Panc1 (cell line): ENCODE results near the gene GLB1L2. TPM values are rescaled to one million over a fixed set of nuclear protein-coding genes. Genes with fewer than 3 reads are reported as not detected.
"Not testable (repeated sequence)": the region's sequence is repeated elsewhere in the genome, so short reads cannot be mapped to it uniquely, and the experiment has no call there.

Experiments used
- ATAC-seq: fragments of 200-7000 bp; cut with Tn5 transposase; 2 replicates; pipeline ENCODE4 v1.9.1; 2020; ENCODE audit warnings: mild to moderate bottlenecking, moderate library complexity
- BruUV-seq: library from RNA; stranded (reverse); fragments of 400-500 nt; replicated peaks from 2 replicates; lab custom pipeline; 2021; lab: Mats Ljungman, UMichigan
- CTCF ChIA-PET: fragments of 300-600 bp; sonication (Branson Sonifier 250); formaldehyde crosslinking; loops from one replicate; lab custom pipeline; 2022; ENCODE audit warnings: antibody characterized with exemption; lab: Charles Lee
- POLR2A ChIA-PET: fragments of 300-600 bp; sonication (Branson Sonifier 250); formaldehyde crosslinking; loops from one replicate; lab custom pipeline; 2022; ENCODE audit warnings: antibody characterized with exemption; lab: Charles Lee
- DNase-seq: peaks from one replicate; pipeline ENCODE4 v3.0.0-alpha.2; 2010; ENCODE audit warnings: low read depth, low spot score
- H3K27ac ChIP-seq: 2 replicates; pipeline ENCODE4 v1.5.1; 2011; ENCODE audit warnings: mild to moderate bottlenecking, low read length, inconsistent platforms
- H3K27me3 ChIP-seq: fragments of 200-500 bp; sonication (Bioruptor generic); 2 replicates; pipeline ENCODE4 v1.6.0; 2014; ENCODE audit warnings: low read length, inconsistent platforms; ENCODE audit not compliant: control insufficient read depth, insufficient read depth
- H3K36me3 ChIP-seq: fragments of 200-500 bp; sonication (Bioruptor generic); 2 replicates; pipeline ENCODE4 v1.5.1; 2014; ENCODE audit warnings: inconsistent platforms, mild to moderate bottlenecking, low read length, moderate library complexity; ENCODE audit not compliant: control insufficient read depth, insufficient read depth
- H3K4me1 ChIP-seq: 2 replicates; pipeline ENCODE4 v1.5.1; 2011; ENCODE audit warnings: inconsistent platforms, mild to moderate bottlenecking, low read length, moderate library complexity; ENCODE audit not compliant: control insufficient read depth, insufficient read depth
- H3K4me3 ChIP-seq, 2 experiments: 2 replicates each; pipeline ENCODE4 v1.5.1; 2011 to 2012; ENCODE audit warnings: low read depth in 2 of 2, low read length in 2 of 2, mild to moderate bottlenecking in 2 of 2, inconsistent platforms in 1 of 2, moderate library complexity in 1 of 2
- H3K9me3 ChIP-seq: fragments of 200-500 bp; sonication (Bioruptor generic); 2 replicates; pipeline ENCODE4 v1.5.1; 2014; ENCODE audit warnings: low read depth, mild to moderate bottlenecking, inconsistent platforms, low read length, moderate library complexity; ENCODE audit not compliant: control insufficient read depth, insufficient read depth
- POLR2AphosphoS5 ChIP-seq: IDR thresholded peaks from 2 replicates; pipeline ENCODE4 v1.6.1; 2012; ENCODE audit warnings: mild to moderate bottlenecking, low read depth, low read length, moderate library complexity
- SIN3A ChIP-seq: IDR thresholded peaks from 2 replicates; pipeline ENCODE4 v1.6.1; 2012; ENCODE audit warnings: low read depth, mild to moderate bottlenecking, low read length, moderate library complexity, borderline replicate concordance; ENCODE audit not compliant: insufficient read depth
- TCF7L2 ChIP-seq: IDR thresholded peaks from 2 replicates; pipeline ENCODE4 v1.6.1; 2011; ENCODE audit warnings: mild to moderate bottlenecking, low read depth, low read length, inconsistent platforms
- in situ Hi-C: cut with HindIII; loops from 2 replicates; pipeline ENCODE4 v1.10.0; 2016; ENCODE audit warnings: low sequenced_read_pairs, low pct_unique_long_range_greater_than_20kb
- intact Hi-C: fragments of 100-400 bp; cut with micrococcal nuclease; formaldehyde crosslinking; loops from one replicate; pipeline ENCODE4 v1.10.0; 2022; ENCODE audit not compliant: unreplicated experiment
- total RNA-seq: library from RNA; stranded (reverse); gene quantifications from one replicate; pipeline ENCODE4 v1.2.1, GENCODE V29; 2021; ENCODE audit not compliant: unreplicated experiment
- TF ChIP-seq, protein P1 (sequence below), 2 experiments: IDR thresholded peaks; 2 replicates each; pipeline ENCODE4 v1.6.1; 2011 to 2012; ENCODE audit warnings: low read depth in 2 of 2, control low read depth in 1 of 2, low read length in 1 of 2, mild to moderate bottlenecking in 1 of 2, moderate library complexity in 1 of 2; ENCODE audit not compliant: insufficient read depth in 1 of 2
- TF ChIP-seq, protein P2 (sequence below): fragments of 450-650 bp; IDR thresholded peaks from 2 replicates; pipeline ENCODE4 v1.5.1; 2017; ENCODE audit warnings: mild to moderate bottlenecking

GLB1L2 gene
- total RNA-seq, 1 experiment from 2014 or later, result 10.4 TPM

DNA sequence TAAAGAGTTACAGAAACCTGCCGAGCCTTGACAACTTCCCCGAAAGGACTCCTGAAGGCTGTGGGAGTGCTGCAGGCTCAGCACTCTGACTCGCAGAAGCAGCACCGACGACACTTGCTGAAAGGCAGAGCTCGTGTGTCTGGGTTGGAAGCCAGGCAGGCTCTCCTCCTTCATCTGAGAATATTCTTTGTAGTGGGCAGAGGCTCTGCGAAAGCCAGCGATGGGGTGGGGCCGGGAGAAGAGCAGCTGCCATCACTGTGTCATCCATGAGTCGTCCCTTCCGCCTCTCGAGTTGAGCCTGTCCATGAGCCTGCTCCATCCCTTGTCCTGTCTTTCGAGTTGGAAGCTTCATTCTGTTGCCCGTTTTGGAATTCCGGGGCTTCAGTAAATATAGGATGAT is 11.9 kb downstream of the GLB1L2 start:
- DNase-seq, result no peak
- ChIA-PET POLR2A (no interaction called here), CTCF (no interaction called here)
- intact Hi-C loops, result no loop called here
- Histone ChIP-seq H3K9me3 (no peaks in the 10 kb centered on the region), H3K27ac (no peak overlapping the region), H3K4me3 (no peak overlapping the region), H3K36me3 (no peaks in the 10 kb centered on the region), H3K27me3 (no peaks in the 10 kb centered on the region), H3K4me1 (no peaks in the 10 kb centered on the region)
- no peak for ATAC-seq
- TF ChIP-seq TCF7L2 (no peak), SIN3A (no peak), POLR2AphosphoS5 (no peak)
- TF ChIP-seq, protein P1, sequence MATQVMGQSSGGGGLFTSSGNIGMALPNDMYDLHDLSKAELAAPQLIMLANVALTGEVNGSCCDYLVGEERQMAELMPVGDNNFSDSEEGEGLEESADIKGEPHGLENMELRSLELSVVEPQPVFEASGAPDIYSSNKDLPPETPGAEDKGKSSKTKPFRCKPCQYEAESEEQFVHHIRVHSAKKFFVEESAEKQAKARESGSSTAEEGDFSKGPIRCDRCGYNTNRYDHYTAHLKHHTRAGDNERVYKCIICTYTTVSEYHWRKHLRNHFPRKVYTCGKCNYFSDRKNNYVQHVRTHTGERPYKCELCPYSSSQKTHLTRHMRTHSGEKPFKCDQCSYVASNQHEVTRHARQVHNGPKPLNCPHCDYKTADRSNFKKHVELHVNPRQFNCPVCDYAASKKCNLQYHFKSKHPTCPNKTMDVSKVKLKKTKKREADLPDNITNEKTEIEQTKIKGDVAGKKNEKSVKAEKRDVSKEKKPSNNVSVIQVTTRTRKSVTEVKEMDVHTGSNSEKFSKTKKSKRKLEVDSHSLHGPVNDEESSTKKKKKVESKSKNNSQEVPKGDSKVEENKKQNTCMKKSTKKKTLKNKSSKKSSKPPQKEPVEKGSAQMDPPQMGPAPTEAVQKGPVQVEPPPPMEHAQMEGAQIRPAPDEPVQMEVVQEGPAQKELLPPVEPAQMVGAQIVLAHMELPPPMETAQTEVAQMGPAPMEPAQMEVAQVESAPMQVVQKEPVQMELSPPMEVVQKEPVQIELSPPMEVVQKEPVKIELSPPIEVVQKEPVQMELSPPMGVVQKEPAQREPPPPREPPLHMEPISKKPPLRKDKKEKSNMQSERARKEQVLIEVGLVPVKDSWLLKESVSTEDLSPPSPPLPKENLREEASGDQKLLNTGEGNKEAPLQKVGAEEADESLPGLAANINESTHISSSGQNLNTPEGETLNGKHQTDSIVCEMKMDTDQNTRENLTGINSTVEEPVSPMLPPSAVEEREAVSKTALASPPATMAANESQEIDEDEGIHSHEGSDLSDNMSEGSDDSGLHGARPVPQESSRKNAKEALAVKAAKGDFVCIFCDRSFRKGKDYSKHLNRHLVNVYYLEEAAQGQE (IDR thresholded peaks at IDR 0.05; ENCODE audit: insufficient read depth in 1 of 2, low read depth in 2 of 2, low read length in 1 of 2), result no peak
- TF ChIP-seq, protein P2, sequence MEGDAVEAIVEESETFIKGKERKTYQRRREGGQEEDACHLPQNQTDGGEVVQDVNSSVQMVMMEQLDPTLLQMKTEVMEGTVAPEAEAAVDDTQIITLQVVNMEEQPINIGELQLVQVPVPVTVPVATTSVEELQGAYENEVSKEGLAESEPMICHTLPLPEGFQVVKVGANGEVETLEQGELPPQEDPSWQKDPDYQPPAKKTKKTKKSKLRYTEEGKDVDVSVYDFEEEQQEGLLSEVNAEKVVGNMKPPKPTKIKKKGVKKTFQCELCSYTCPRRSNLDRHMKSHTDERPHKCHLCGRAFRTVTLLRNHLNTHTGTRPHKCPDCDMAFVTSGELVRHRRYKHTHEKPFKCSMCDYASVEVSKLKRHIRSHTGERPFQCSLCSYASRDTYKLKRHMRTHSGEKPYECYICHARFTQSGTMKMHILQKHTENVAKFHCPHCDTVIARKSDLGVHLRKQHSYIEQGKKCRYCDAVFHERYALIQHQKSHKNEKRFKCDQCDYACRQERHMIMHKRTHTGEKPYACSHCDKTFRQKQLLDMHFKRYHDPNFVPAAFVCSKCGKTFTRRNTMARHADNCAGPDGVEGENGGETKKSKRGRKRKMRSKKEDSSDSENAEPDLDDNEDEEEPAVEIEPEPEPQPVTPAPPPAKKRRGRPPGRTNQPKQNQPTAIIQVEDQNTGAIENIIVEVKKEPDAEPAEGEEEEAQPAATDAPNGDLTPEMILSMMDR, result no peak
- in situ Hi-C loops, result no loop called here
- no TSS peak for BruUV-seq

DNA sequence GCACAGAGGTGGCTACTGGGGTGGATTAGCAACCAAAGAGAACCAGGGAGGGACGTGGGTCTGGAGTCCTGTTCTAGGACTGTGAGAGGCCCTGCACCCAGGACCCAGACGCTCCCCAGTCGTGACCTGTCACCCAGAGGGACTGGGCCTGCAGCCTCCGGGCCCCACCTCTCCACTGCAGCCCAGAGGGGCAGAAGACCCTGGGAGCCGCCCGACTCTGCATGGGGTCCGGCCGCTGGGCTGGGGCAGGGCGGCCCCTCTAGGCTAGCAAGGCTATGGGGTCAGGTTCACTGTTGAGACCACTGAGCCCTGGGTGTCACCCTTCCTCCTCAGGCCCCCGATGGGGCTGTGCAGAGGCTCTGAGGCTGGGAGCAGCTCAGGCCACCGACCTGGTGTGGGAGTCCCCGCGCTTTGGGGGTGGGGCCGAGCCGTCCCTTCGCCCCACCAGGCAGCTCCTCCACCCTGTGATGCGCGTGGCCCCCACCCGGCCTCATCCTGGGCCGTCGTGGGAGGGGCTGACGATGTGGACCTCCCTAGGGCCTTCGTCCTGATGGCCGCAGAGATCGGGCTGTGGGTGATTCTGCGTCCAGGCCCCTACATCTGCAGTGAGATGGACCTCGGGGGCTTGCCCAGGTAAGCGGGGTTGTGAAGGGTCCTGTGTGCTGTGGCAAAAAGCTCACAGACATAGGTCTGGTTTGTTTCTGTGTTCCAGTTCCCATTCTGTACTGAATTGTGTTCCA is 12.9 kb downstream of the GLB1L2 start:
- H3K4me1 ChIP-seq, H3K36me3 ChIP-seq, POLR2A ChIA-PET, in situ Hi-C loops, DNase-seq, H3K27ac ChIP-seq, H3K9me3 ChIP-seq, CTCF ChIA-PET, H3K27me3 ChIP-seq, ATAC-seq, BruUV-seq, intact Hi-C loops, H3K4me3 ChIP-seq: not testable (repeated sequence)

DNA sequence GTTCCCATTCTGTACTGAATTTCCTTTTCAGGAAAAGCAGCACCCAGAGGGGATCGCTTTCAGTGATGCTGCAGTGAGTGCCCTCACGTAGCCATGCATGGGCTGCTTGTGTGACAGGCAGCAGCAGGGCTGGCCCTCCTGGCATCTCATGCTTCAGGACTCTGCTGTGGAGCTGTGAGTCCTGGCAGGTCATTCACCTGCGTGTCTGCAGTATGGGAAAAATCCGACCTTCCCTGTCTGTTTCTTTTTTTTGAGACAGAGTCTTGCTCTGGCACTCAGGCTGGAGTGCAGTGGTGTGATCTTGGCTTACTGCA is 13.4 kb downstream of the GLB1L2 start:
- no peaks in the 10 kb centered on the region for H3K4me1 ChIP-seq
- ChIA-PET POLR2A (no interaction called here), CTCF (no interaction called here)
- ATAC-seq (no peak), DNase-seq (no peak)
- H3K27ac ChIP-seq, result no peak overlapping the region
- H3K9me3 ChIP-seq, result no peaks in the 10 kb centered on the region
- in situ Hi-C loops (no loop called here), intact Hi-C loops (no loop called here)
- no peaks in the 10 kb centered on the region for H3K27me3 ChIP-seq
- BruUV-seq, result no TSS peak
- H3K36me3 ChIP-seq, result no peaks in the 10 kb centered on the region
- no peak overlapping the region for H3K4me3 ChIP-seq
- TF ChIP-seq, protein P1 (IDR thresholded peaks at IDR 0.05; ENCODE audit: insufficient read depth in 1 of 2, low read depth in 2 of 2, low read length in 1 of 2), result no peak
- TF ChIP-seq SIN3A, result no peak
- TF ChIP-seq TCF7L2, result no peak
- TF ChIP-seq, protein P2, result no peak
- TF ChIP-seq POLR2AphosphoS5, result no peak
